ENCODE measurements around the gene JPH3.

The JPH3 gene

DNA sequence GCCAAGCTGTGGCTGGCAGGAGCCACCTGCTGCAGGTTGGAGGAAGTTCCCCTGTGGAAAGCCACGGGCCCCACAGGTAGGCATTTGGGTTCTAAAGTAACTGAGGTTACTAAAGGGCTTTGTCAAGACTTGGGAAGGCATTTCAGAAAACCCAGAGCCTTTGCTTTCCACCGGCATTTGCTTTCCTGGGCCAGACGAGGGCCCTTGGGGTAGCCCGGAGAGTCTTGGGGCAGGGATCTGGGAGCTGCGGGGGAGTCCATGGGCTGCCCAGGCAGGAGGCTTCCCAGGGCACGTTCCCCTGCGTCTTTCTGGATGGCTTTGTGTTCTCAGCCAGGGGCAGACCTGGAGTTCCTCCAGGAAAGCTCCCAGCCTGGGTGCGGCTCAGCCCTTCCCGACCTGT, 43.5 kb downstream of the JPH3 start:
- Mint-ChIP-seq H3K4me1 (no peaks in the 10 kb centered on the region), H3K4me3 (no peak overlapping the region), H3K9me3 (no peaks in the 10 kb centered on the region), H3K27ac (no peak overlapping the region), H3K27me3 (peaks cover 2% of the 10 kb centered on the region), H3K36me3 (no peaks in the 10 kb centered on the region)

DNA sequence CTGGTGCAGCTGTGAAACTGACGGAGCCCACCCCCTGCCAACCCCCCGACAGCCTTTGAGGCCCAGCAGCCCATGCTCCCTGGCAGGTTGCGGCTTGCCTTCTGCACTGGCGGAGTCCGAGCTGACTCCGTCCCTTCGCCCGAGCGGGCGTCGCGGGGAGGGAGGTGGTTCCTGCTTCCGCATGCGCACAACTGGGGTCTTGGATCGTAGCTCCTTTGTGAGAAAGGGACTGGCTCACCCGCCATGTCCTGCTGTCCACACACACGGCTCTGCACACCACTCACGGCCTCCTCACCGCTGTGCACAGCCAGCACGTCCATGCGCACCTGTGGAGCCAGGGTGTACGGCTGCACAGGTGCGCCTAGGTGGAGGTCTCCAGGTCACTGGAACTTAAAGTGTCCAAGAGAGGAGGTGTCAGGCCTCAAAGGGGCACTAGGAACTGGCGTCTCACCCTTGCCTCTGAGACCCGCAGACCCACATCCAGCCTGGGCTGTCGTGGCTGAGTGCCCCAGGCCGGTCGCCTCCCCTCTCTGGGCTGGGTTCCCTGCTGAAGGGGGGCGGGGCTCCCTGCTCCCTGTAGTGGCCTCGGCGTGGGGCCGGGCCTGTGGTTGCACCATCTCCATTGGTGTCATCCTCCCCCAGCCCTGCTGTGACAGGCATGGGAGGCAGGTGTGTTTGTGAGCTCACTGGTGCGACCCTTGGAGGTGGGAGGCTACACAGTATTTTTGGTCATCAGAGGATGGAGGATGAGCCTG, 45.3 kb downstream of the JPH3 start:
- Mint-ChIP-seq H3K27me3 (peaks cover 2% of the 10 kb centered on the region), H3K9me3 (no peaks in the 10 kb centered on the region), H3K4me3 (no peak overlapping the region), H3K36me3 (no peaks in the 10 kb centered on the region), H3K4me1 (no peaks in the 10 kb centered on the region), H3K27ac (no peak overlapping the region)

DNA sequence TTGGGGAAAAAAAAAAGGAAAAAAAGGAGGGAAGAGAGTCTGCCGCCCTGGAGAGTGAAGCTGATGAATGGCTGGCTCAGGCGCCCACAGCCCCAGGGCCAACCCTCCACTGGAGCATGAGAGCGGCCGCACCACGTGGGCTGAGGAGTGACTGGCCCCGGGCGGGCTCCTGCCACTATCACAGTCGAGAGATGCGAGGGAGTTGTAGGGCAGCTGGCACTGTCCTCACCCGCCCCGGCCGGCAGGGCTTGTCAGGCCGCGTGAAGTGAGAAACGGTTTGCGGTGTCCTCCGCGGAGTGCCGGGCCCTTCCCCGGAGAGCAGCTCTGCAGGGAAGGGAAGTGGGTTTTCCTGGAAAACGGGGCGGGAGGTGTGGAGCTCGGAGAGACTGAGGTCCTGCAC, 45.9 kb downstream of the JPH3 start:
- no peak overlapping the region for H3K27ac Mint-ChIP-seq

DNA sequence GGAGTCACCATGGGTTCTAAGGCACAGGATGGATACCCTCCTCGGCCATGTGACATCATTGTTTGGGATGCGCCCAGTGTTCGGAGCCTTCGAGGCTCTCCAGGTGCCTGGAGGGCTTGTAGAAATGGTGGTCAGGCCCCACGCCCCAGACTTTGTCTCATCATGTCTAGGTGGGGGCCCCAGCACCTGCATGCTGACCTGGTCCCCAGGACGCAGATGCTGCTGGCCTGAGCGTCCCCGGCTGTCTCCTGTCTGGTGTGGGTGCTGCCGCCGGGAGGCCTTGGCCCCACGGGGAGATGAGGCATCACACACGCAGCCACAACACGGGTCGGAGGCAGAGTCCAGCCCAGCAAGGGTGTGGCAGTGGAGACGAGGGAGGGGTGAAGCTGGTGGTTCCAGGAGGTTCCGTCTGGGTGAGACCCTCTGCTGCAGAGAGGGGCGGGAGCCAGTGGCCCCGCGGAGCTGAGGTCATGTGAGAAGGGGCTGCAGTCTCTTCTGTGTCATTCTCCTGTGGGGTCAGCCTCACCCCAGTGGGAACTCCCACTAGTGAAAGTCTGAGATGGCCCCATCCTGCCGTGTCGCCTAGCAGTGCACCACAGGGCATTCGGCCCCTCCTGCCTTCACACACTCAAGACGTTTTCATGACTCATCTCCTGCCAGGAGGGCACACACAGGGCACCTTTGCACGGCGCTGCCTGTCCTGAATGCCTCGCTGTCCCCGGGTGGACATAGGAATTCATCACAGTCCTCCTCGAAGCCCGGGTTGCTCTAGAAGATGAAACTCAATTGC, 46.6 kb downstream of the JPH3 start:
- Mint-ChIP-seq H3K27ac (no peak overlapping the region), H3K9me3 (no peaks in the 10 kb centered on the region), H3K27me3 (peaks cover 2% of the 10 kb centered on the region), H3K36me3 (no peaks in the 10 kb centered on the region), H3K4me3 (no peak overlapping the region), H3K4me1 (no peaks in the 10 kb centered on the region)

More for the DNA sequence above, 45.9 kb downstream of the JPH3 start:
- Mint-ChIP-seq H3K4me1 (no peaks in the 10 kb centered on the region), H3K4me3 (no peak overlapping the region), H3K9me3 (no peaks in the 10 kb centered on the region), H3K27me3 (peaks cover 2% of the 10 kb centered on the region), H3K36me3 (no peaks in the 10 kb centered on the region)

DNA sequence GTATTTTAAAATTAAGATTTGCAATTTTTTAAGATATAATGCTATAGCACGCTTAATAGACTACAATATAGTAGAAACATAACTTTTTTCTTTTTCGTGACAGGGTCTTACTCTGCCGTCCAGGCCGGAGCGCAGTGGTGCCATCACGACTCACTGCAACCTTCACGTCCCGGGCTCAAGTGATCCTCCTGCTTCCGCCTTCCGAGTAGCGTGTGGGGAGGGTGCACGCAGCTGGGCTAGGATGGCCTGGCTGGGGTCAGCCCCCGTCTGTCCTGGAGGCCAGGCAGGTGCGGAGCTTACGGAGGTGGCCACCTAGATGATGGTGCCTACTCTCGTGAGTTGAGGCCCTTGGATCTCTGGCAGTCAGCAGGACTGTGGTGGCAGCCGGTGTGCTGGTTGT, 50.1 kb downstream of the JPH3 start:
- Mint-ChIP-seq H3K4me3 (no peak overlapping the region), H3K27ac (no peak overlapping the region), H3K4me1 (no peaks in the 10 kb centered on the region), H3K9me3 (no peaks in the 10 kb centered on the region), H3K27me3 (peaks cover 2% of the 10 kb centered on the region), H3K36me3 (no peaks in the 10 kb centered on the region)

DNA sequence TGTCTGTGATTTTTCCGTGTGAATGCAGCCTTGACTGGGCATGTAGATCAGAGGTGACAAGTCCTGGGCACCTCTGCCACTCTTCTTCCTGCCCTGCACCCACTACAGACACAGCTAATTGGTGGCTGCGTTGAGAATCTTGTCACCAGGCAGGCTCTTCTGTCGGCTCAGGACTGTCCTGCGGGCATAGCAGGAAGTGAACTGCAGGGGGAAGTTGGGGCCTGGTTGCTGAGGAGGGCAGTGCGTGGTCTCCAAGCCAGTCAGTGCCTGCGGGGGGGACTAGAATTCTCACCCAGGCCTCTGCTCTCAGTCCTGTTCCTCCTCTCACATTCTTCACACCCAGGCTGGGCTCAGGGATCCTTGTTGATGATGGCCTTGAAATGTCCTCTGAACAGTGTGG, 50.5 kb downstream of the JPH3 start:
- Mint-ChIP-seq H3K27me3 (peaks cover 2% of the 10 kb centered on the region), H3K4me3 (no peak overlapping the region), H3K27ac (no peak overlapping the region), H3K4me1 (no peaks in the 10 kb centered on the region), H3K36me3 (no peaks in the 10 kb centered on the region), H3K9me3 (no peaks in the 10 kb centered on the region)

DNA sequence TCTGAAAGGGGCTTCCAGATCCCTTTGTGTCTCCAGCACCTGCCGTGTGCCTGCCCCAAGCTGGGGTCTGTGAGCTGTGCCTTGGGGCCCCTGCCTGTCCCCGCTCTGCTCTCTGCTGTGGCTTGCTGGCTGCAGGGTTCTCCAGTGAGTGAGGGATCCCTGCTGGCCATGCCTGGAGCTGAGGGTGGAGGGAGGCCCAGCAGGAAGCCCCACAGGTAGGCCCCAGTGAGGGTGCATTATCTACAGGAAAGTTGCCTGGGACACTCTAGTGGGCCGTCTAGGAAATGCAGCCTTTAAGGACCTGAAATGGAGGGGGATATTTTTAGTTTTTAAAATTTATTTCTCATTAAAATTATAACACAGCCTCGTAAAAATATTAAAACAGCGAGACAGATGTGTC, 50.9 kb downstream of the JPH3 start:
- Mint-ChIP-seq H3K9me3 (no peaks in the 10 kb centered on the region), H3K4me3 (no peak overlapping the region), H3K27ac (no peak overlapping the region), H3K36me3 (no peaks in the 10 kb centered on the region), H3K27me3 (no peaks in the 10 kb centered on the region), H3K4me1 (no peaks in the 10 kb centered on the region)

DNA sequence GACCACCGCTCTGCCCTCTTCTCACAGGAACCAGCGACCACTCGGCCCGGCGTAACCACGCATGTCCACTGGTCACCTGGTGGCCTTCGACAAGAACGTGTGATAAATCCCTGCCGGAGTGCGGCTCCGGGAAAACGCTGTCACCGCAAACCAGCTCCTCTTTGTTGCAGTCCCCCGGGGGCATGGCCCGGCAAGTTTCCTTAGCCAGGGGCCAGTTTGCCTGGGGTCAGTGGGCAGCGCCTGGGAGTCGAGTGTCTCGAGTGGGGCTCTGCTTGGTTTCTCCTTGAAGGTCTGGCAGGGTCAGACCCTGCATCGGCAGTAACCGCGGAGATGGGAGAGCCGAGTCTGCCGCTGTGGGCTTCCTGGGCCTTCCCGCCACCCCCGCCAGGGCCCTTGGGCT, 52.5 kb downstream of the JPH3 start:
- Mint-ChIP-seq H3K27me3 (no peaks in the 10 kb centered on the region), H3K36me3 (no peaks in the 10 kb centered on the region), H3K9me3 (no peaks in the 10 kb centered on the region), H3K4me3 (no peak overlapping the region), H3K4me1 (no peaks in the 10 kb centered on the region), H3K27ac (no peak overlapping the region)

DNA sequence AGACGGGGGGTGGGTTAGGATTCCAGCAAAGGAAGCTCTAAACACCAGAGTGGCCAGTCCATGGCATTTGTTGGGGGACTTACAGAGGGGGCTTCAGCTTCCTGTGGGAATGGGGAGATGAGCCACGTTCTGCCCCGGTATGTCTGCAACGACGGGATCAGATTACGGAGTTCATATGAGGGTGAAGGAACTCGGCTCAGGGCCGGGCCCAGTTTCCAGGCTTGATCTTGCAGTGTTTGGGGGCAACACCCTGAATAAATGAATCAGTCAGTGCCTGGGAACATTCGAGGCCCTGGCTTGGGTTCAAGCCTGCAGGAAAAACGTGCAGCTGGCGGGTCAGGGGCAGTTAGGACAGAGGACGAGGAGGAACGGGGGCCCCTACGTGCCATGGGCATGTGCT, 54.0 kb downstream of the JPH3 start:
- Mint-ChIP-seq H3K36me3 (no peaks in the 10 kb centered on the region), H3K4me1 (no peaks in the 10 kb centered on the region), H3K27me3 (peaks cover 4% of the 10 kb centered on the region), H3K9me3 (no peaks in the 10 kb centered on the region), H3K4me3 (no peak overlapping the region), H3K27ac (no peak overlapping the region)

DNA sequence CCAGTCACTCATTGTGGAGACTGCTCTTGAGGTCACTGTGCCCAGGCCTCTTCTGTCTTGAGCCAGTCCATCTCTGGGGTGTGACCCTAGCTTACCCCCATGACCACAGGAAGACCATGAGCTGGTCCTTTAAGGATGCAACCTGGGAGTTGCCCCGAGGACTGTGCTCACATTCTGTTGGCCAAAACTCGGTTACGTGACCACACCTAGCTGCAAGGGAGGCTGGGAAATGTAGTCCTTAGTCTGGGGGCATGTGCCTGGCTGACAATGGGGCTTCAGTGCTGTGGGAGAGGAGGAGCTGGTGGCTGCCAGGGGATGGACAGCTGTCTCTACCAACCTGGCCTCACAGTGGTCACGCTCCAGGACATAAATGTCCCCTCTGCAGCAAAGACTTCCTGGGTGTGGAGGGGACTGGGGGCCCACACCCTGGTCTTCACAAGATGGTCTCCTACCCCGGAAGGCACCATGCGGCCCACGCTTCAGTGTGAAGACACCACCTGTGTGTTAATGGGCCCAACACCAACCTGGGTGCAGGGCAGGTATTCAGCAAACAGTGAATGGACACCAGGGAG, 55.4 kb downstream of the JPH3 start:
- Mint-ChIP-seq H3K27ac (no peak overlapping the region), H3K27me3 (peaks cover 4% of the 10 kb centered on the region), H3K9me3 (no peaks in the 10 kb centered on the region)

DNA sequence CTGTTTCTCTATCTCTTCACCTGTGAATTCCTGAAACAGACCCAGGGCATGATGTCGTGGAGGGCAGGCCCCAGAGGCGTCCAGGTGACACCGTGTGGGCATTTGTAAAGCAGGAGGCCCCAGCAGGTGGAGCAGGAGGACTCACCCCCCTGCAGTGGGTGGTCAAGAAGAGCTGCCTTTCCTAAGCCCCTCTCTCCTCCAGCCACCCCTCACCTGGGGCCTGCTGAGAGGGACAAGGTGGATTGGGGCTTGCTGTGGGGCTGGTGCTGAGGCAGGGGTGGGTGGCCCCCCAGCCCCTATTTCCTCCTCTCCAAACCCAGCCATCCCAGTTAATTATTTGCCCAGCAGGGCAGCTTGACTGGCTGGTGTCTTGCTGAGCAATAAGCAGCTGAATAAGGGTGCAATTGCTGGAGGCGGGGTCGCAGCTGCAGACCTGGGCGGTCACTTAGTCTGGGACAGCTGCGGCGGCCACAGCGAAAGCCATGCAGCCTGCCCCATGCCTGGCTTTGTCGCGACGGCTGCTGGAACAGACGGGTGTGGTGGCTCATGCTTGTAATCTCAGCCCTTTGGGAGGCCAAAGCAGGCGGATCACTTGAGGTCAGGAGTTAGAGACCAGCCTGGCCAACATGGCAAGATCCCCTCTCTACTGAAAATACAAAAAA, 56.4 kb downstream of the JPH3 start:
- Mint-ChIP-seq H3K4me3 (no peak overlapping the region), H3K9me3 (no peaks in the 10 kb centered on the region), H3K27ac (no peak overlapping the region), H3K4me1 (no peaks in the 10 kb centered on the region), H3K27me3 (peaks cover 4% of the 10 kb centered on the region), H3K36me3 (no peaks in the 10 kb centered on the region)

More for the DNA sequence above, 55.4 kb downstream of the JPH3 start:
- Mint-ChIP-seq H3K36me3 (no peaks in the 10 kb centered on the region), H3K4me1 (no peaks in the 10 kb centered on the region), H3K4me3 (no peak overlapping the region)

DNA sequence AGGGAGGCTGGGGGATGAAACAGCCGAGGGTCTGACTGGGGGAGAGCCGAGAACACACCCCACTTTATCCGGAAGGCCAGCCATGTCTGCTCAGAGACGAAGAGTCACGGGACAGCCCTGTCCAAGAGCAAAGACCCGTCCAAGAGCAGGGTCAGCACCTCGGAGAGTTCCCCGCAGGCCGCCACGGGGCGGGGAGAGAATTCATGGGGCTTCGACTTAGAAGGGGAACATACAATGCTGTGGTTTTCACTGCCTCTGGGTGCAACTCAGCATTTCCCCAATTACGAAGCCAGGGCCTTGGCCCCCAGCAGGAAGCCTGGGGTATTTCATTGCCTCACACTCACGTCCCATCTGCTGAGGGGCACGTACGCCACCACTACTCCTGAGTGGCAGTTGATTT, 59.3 kb downstream of the JPH3 start:
- no peaks in the 10 kb centered on the region for H3K9me3 Mint-ChIP-seq
- peaks cover 4% of the 10 kb centered on the region for H3K27me3 Mint-ChIP-seq
- H3K36me3 Mint-ChIP-seq, result no peaks in the 10 kb centered on the region
- no peak overlapping the region for H3K4me3 Mint-ChIP-seq
- no peak overlapping the region for H3K27ac Mint-ChIP-seq
- H3K4me1 Mint-ChIP-seq, result no peaks in the 10 kb centered on the region

DNA sequence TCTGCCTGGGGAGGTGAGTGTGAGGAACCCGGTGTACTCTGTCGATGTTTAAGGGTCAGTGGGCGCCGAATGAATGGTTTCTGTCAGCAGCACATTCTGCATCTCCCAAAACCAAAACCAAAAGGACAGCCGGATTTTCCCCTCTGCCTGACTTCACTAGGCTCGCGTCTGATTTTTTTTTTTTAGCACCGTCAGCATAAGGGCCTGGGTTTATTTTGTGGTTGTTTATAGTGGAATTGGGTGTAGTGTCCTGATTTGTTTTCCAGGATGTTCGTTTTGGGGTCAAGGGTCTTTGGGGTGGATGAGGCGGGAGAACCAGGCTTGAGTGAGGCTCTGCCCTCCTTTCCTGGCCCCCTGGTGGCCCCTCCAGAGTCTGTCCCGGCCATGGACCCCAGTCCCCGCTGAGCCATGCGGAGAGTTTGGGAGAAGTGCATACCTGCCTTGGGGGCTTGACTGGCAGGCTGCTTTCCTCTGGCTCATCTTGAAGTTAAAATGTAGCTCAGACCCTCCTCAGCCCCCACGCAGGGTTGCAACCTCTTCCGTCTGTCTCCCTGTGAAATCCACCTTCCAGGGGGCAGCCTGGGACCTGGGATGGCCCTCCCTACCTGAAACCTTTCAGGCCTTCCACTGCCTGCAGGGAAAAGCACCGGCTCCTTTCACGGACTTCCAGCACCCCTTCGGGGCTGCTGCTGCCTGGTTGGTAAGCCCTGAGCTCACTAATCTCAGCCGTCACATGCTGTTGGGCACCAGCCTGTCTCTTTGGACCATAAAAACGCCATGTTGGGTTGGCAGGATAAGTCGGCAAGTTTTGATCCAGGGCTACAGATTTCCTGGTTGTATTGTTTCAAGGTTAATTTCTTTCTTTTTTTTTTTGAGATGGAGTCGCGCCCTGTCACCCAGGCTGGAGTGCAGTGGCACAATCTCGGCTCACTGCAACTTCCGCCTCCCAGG, 60.2 kb downstream of the JPH3 start:
- Mint-ChIP-seq H3K36me3 (no peaks in the 10 kb centered on the region), H3K4me3 (no peak overlapping the region), H3K4me1 (no peaks in the 10 kb centered on the region), H3K9me3 (no peaks in the 10 kb centered on the region), H3K27me3 (peaks cover 4% of the 10 kb centered on the region), H3K27ac (no peak overlapping the region)

DNA sequence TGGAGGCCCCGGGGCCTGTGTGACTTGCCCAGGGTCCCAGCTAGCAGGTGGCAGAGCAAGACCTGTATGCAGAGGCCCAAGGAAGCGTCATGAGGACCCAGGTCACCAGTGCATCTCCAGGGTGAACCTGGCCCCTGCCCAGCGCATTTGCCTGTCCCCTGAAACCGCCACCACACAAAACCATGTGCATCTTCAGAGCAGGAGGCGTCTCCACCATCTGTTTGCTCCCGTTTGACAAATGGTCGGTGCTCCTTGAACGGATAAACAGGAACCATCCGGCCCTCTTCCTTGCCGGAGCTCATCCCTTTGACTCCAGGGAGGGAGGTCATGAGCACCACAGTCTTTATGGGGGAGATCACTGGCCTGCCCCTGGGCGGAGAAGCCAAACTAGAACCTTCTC, 62.5 kb downstream of the JPH3 start:
- H3K27ac Mint-ChIP-seq, result no peak overlapping the region
- H3K4me1 Mint-ChIP-seq, result no peaks in the 10 kb centered on the region
- H3K4me3 Mint-ChIP-seq, result no peak overlapping the region
- peaks cover 4% of the 10 kb centered on the region for H3K27me3 Mint-ChIP-seq
- H3K9me3 Mint-ChIP-seq, result no peaks in the 10 kb centered on the region
- no peaks in the 10 kb centered on the region for H3K36me3 Mint-ChIP-seq

DNA sequence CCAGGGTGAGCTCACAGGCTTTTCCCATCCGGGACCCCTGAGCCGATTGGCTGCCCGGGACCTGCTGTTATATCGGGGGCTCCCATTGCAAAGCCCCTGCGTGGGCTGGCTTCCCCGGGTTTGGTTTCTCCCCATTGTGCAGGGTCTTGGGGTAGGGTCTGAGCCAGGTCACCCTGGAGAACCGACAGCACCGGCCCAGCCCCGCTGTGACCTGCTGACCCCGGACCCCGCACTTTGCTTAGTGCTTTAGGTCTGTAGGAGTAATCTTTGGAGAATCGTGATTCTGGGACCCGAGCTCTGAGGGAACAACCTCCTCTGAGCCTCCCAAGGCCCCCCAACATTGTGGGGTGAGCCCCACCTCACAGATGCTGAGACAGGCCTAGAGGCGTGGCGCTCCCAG, 62.9 kb downstream of the JPH3 start:
- Mint-ChIP-seq H3K27me3 (peaks cover 4% of the 10 kb centered on the region), H3K4me3 (no peak overlapping the region), H3K4me1 (no peaks in the 10 kb centered on the region), H3K9me3 (no peaks in the 10 kb centered on the region), H3K27ac (no peak overlapping the region), H3K36me3 (no peaks in the 10 kb centered on the region)
